GM18499 (cell line): ENCODE measurements around the gene STIM1.

Experiments used
- ATAC-seq: cut with Tn5 transposase; IDR thresholded peaks from one replicate; pipeline ENCODE4 v1.9.1; 2021; ENCODE audit warnings: moderate number of reproducible peaks; ENCODE audit not compliant: insufficient read depth, unreplicated experiment

The STIM1 gene

DNA sequence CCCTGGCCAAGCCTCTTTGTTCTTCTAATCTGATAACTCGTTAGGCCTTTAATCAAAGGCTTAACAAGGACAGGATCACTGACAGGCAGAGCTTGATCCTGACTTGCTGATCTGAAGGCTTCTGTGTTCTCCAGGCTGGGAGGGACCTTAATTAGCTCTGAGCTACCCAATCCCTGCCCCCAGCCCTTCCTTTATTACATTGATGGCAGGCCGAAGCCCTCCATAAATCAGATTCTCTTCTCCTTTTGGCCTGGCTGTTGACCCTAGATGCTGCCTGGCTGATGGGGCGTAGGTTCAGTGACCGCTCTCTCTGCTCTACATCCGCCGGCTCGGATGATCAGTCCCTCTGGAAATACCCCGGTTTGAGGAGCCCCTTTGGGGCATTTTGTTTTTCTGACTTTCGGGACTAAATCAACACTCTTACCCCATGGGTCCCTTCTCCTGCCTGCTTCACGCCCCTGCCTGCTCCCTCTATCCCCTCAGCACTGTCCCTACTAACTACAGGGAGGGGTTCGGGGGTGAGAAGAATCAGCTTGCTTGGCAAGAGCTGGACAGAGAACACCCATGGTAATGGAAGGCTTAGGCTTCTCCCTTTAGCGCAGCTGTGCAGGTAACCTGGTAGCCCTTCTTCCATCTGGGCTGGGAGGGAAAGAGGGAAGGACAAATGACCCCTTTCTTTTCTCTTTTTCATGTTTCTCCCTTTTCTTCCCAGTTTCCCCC lies 229.1 kb downstream of the STIM1 start:
- ATAC-seq: no peak

DNA sequence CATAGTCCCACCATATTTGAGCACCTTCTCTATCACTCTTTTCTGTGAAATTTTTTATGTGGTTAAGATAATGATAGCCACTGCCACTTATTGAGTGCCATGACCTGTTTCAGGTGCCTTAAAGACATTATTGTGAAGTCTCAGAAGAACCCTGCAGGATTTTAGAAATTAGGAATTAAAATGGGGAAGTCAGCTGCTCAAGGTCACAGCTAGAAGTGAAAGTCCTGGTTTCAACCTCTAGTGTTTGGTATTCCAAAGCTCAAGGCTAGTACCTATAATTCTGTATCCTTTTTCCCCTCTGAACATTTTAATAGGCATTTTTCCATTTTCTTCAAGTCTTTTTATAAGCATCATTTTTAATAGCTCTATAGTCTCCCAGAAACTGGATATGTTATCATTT lies 230.1 kb downstream of the STIM1 start:
- no peak for ATAC-seq

DNA sequence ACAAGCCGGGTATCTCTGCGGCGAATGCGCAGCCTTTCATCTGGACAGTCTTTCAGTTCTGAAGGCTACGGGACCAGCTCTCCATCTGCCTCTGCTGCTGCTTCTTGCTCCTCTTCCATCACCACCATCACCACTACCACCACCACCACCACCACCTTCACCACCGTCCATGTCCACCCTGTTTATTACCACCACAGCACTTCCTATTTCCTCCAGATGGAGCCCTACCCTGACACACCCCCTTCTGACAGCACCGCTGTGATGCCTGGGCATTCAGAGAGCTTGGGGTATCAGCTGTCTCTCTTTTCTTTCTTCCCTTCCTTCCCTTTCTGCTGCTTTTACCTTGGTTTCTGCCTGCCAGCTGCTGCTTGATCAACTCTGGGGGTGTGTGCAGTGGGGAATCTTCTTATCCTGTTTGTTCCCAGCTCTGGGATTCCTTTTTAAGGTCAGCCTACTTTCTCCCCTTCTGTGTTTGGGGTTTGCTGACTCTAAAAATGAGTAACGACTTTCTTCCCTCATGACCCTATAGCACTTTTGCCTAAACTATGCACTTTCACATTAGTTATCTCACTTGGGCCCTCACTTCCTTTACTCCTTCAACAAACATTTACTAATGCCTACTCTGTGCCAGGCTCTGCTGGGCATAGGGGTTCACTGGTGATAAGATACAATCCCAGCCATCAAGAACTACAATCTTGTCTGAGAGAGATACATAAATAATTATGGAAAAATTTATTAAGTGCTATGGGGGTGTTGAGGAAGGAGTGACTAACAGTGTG lies 231.3 kb downstream of the STIM1 start:
- ATAC-seq: no peak

DNA sequence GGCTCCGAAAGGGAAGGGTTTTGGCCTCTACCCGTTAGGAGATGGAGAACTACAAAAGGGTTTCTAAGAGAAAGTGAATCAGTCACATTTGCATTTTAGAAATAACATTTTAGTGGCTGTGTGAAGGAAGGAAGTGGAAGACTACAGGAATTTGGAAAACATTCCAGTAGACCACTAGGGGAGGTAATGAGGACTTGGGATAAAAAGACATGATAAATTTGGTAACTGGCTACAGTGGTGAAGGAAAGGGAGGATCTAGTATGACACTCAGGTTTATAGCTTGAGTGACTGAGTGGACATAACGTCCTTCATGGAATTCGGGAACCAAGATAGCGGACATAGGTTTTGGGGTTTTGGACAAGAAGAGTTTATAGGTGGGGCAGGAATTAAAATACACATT lies 232.1 kb downstream of the STIM1 start:
- ATAC-seq: no peak

DNA sequence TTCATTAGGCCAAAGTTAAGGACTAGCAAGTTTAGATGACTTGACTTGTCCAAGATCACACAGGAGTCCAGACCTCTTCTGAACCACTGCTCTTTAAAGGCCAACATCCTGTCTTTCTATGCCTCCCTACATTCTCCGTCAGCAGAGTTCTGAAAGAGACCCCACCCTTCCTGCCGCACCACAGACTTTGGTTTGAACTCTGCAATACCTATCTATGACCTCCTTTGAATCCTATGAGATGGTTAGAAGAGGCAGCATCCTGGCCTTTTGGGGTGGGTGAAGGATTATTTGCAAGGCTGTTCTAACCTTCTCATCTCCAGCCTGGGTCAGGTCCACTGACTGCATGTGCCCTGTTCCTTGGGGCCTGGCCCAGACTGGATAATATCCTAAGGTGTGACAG lies 234.8 kb downstream of the STIM1 start:
- ATAC-seq: no peak

DNA sequence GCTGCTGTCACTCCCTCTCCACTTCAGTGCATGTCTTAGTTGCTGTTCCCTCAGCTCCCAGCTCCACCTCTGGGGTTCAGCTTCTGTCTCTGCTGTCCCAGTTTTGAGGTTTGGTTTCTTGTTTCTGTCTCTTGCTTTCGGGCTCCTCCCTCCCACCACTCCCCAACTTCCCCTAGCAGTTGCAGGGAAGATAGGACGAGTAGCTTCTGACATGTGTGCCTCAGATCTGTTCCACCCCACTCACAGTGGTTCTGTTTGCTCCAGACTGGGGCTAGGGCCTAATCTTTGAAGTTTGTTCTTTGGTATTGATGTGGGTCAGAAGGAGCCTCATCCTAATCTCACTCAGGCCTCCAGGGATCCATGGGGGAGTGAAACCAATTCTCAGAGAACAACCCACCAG lies 236.6 kb downstream of the STIM1 start:
- ATAC-seq: no peak

DNA sequence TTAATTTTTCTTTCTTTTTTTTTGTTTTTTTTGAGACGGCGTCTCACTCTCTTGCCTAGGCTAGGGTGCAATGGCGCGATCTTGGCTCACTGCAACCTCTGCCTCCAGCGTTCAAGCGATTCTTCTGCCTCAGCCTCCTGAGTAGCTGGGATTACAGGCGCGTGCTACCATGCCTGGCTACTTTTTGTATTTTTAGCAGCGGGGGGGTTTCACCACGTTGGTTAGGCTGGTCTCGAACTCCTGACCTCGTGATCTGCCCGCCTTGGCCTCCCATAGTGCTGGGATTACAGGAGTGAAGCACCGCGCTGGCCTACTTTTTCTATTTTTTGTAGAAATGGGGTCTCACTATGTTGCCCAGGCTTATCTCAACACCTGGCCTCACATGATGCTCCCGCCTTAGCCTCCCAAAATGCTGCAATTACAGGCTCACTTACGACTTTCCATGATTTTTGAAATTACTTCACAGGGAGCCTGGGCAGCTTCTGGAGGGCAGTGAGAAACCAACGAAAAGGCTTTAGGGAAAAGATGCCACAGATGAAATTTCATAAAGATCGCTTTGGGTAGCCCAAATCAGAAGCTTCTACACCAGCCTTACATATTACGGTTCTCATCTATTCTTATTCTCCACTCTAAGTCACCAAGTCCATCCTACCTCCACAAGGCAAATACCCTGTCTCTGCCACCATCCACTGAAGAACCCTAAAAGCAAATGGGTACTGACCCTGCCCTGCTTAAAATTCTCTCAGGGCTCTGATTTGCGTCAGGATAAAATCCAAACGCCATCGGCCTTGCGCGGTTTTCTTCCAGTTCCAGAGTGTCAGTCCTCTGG lies 238.3 kb downstream of the STIM1 start:
- no peak for ATAC-seq

DNA sequence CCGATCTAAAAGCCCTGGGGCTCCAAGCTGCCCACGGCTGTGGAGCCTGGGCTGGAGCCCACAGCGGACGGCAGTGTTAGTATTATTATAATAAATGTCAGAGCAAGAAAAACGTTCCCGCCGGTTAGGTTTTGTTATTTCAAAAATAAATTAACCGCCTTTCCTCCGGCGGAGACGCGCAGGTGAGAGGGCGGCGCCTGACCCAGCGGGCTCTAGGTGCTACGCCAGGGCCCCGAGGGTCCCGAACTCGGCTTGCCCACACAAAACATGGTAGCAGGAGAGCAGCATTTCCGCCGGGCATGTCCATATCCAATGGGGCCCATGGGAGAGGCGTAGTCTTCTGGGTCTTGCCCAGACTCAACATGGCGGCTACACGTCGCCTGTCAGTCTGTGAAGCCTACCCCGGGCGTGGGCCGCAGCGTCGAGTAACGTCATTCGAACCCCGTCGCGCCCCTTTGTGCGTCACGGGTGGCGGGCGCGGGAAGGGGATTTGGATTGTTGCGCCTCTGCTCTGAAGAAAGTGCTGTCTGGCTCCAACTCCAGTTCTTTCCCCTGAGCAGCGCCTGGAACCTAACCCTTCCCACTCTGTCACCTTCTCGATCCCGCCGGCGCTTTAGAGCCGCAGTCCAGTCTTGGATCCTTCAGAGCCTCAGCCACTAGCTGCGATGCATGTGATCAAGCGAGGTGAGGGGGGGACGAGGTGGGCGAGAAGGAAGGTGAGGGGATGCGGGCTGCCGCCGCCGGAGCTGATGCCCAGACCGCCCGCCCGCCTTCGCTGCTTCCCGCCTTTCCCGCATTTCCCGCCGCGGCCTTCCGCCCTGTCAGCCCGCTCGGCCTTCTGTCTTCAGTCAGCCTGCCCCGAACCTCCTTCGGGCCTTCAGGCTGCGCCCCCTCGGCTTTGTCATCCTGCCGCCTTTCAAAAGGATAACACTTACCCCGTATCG lies 239.2 kb downstream of the STIM1 start, which contains the start of gene RRM1:
Gene RRM1 (plus strand): TSS at position 452 of the 944 bp plus-strand sequence. CDS start 214 bp downstream, at position 666.
- peak; percentile 66 for ATAC-seq

DNA sequence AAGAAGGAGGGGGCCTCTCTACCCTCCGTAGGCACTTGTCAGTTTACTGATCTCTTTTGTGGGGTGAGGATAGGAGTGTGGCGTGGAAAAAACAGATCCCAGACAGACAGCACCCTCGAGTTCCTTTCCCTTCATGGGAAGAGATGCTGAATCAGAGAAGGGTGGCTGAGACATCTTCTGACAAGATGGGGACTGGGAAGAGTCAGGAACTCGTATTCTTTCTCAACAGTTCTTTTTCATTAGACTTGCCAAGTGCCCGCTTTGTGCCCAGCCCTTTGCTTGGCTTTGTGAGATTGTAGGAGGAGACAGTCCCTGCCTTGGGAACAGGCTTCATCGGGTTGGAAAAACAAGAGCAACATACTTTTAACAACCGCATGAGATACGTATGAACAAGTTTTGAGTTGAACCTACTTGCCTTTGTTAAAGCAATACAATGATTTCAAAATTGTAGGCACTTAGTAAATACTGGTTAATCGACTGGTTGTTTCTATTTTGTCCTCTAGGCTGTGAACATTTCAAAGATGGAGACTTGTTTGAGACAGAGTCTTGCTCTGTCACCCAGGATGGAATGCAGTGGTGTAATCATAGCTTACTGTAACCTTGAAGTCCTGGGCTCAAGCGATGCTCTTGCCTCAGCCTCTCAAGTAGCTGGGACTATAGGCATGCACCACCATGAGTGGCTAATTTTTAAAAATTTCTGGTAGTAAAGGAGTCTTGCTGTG lies 240.2 kb downstream of the STIM1 start:
- ATAC-seq: no peak

DNA sequence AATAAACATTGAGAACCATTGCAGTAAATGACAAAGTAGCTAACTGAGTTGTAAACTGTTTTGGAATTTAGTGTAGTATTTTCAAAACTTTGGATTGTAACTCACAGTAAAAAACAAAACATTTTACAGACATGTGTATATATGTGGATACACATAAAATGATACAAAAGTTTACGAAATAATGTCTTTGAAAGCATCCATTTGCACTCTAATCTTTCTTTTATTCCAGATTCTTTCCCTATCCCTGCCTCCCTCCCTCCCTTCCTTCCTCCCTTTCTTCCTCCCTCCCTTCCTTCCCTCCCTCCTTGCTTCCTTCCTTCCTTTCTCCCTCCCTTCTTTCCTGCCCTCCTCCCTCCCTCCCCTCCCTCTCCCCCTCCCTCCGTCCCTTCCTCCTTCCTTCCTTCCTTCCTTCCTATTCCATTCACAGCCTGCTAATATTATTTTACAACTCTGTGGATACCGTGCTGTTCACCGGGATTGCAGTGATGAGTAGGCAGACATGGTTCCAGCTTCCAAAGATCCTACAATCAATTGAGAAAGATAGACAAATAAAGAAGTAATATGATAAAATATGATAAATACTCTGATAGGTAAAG lies 242.7 kb downstream of the STIM1 start:
- ATAC-seq: no peak

DNA sequence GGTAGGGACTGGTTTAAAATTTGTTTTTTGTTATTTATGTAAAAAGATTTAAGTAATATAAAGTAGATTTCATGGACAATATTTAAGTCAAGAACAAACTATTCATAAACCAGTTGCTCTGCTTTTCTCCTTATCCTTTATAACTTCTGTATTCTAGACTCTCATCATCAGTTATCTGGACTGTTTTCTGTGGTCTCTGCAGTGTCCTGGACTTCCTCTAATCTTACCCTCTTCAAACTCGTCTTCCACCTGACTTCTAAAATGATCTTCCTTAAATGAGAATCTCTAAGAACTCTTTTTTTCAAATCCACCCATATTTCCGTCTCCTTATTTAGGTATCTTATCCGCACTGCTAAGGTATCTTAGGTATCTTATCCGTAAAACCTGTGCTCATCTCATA lies 247.2 kb downstream of the STIM1 start:
- ATAC-seq: no peak

DNA sequence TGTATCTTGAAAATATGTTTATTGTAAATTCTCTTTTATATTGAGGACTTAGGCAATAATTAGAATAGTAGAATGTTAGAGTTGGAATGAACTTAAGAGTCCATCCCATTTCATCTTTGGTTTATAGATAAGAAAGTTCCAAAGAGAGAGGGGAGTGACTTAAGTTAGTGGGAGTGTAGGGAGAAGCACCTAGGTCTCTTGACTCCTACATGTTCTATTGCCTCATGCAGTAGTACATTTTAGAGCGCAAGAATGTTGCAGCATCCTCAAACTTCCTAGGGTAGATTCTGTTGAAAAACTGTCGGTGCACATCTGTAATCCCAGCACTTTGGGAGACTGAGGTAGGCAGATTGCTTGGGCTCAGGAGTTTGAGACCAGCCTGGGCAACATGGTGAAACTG lies 247.8 kb downstream of the STIM1 start:
- ATAC-seq: no peak

DNA sequence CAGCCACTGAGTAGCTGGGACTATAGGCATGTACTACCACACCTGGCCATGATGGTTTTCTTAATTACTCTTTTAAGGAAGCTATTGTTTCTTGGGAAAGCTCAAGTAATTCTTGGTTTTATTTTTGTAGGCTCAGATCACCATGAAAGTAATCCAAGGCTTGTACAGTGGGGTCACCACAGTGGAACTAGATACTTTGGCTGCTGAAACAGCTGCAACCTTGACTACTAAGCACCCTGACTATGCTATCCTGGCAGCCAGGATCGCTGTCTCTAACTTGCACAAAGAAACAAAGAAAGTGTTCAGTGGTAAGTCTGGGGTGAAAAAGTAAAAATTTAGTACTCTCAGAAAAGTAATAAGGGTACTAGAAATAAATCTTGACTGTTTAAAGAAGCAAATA lies 250.5 kb downstream of the STIM1 start:
- no peak for ATAC-seq

DNA sequence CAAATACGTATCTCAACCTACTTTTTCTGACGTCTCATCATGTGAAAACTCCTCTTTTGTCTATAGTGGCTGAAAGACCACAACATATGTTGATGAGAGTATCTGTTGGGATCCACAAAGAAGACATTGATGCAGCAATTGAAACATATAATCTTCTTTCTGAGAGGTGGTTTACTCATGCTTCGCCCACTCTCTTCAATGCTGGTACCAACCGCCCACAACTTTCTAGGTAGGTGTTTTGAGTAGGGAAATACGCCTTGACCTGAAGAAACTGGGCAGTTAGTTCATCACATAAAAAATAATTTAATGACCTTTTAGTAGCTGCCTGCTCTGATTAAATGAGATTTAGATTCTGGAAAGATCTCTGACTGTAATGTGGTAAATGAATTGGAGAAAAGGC lies 256.4 kb downstream of the STIM1 start:
- no peak for ATAC-seq

DNA sequence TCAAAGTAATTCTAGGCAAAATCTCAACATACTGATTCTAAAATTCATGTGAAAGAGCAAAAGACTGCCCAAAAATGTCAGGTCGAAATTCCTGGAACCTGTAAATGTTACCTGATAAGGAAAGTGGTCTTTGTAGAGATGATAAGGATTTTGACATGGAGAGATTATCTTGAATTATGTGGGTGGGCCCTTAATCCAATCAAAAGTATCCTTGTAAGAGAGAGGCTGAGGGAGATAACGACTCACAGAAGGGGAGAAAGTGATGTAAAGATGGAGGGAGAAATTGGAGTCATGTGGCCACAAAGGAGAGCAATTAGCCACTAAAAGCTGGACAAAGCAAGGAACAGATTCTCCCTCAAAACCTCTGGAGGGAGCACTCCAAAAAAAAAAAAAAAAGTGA lies 259.7 kb downstream of the STIM1 start:
- no peak for ATAC-seq

DNA sequence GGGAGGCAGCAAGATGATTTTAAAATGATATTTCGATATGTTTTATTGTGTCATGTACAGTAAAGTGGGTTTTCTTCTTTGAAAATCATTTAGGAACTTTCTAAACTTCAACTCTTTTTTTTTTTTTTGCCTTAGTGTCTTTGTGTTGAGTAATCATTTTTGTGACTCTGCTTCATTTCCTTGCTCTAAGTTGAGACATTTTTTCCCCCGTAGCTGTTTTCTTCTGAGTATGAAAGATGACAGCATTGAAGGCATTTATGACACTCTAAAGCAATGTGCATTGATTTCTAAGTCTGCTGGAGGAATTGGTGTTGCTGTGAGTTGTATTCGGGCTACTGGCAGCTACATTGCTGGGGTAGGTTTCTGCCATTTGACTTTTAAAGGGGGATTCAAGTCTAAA lies 262.6 kb downstream of the STIM1 start:
- ATAC-seq: no peak

DNA sequence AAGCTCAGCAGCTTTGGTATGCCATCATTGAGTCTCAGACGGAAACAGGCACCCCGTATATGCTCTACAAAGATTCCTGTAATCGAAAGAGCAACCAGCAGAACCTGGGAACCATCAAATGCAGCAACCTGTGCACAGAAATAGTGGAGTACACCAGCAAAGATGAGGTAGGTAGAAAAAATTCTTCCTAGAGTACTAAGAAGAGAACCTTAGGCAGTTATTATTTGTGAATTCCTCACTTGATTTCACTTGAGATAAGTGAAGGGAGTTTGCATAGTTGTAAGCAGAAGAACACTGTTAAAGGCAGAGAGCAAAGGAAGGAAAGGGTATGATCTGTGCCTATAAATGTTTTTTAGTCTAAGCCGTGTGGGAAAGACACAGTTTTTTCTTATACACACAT lies 267.8 kb downstream of the STIM1 start:
- no peak for ATAC-seq

DNA sequence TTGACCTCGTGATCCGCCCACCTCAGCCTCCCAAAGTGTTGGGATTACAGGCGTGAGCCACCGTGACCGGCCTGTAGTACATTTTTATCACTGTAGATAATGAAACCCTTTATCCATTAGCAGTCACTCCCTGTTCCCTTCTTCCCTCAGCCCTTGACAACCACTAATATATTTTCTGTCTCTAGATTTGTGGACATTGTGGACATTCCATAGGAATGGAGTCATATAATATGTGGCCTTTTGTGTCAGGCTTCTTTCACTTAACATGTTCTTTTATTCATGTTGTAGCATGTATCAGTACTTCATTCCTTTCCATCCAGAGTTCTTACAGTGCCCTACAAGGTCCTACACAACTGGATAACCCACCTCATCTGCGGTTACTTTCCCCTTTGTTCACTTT lies 269.7 kb downstream of the STIM1 start:
- no peak for ATAC-seq

DNA sequence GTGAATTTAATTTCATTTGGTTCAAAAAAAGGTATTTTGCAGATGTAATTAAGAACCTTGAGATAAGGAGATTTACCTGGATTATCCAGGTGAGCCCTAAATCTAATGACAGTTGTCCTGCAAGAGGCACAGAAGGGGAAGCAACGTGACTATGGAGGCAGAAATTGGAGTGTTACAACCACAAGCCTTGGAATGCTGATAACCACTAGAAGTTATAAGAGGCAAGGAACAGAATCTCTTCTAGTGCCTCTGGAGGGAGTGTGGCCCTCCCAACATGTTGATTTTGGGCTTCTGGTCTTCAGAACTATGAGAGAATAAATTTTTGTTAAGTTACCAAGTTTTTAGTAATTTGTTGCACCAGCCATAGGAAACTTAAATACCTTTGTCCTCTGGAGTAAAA lies 271.9 kb downstream of the STIM1 start:
- no peak for ATAC-seq
